ENCODE results near the gene PTPRR.
"Not testable (repeated sequence)": the region's sequence is repeated elsewhere in the genome, so short reads cannot be mapped to it uniquely, and the experiment has no call there.

The PTPRR gene

DNA sequence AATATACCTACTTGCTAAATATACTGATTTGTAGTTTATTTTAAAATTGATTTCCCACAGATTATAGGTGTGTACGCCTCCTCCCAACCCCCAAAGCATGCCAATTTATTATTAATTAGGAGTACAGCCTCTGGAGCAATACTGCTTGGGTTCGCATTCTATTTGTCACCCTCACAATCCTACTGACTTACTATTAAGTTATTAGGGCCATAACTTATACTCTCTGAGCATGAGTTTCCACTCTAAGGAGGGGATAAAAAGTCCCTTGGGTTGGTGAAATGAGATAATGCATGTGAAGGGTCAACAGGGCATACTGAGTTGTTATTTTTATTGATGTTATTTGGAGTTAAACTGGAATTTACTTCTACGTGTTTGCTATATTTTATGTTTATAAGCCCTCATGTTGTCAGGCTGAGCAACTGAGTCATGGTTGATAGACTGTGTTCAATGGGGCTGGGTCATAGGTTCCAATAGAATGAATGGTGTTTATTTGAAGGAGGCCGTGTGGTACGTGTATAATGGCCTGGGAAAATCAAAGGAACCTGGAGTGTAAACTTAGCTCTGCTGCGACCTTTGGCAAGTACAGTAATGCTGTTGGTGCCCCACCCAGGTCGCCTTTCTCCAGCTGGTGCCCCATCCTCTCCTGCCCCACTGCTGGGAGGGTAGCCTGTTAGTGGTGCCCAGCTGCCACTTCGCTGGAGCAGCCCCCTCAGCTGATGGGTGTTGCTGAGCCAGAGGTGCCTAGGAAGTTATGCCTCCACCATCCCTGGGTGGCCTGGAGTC, 184.0 kb downstream of the PTPRR start:
- Histone ChIP-seq H3K9me3 (replicated peaks; ENCODE audit: low read length) (no peaks in the 10 kb centered on the region), H3K36me3 (ENCODE audit: insufficient read depth, low read length) (no peaks in the 10 kb centered on the region), H3K4me1 (ENCODE audit: control insufficient read depth, insufficient read depth, low read length) (no peaks in the 10 kb centered on the region), H3K27me3 (ENCODE audit: control insufficient read depth, insufficient read depth, low read length) (no peaks in the 10 kb centered on the region), H3K4me3 (ENCODE audit: low read length) (no peak overlapping the region), H3K9ac (ENCODE audit: low read depth, low read length) (no peak overlapping the region), H3K4me2 (ENCODE audit: low read length) (no peak overlapping the region)

- H3K4me2 ChIP-seq (ENCODE audit: low read length); H3K9ac ChIP-seq (ENCODE audit: low read depth, low read length); H3K4me1 ChIP-seq (ENCODE audit: control insufficient read depth, insufficient read depth, low read length); H3K9me3 ChIP-seq (replicated peaks; ENCODE audit: low read length); H3K36me3 ChIP-seq (ENCODE audit: insufficient read depth, low read length); H3K4me3 ChIP-seq (ENCODE audit: low read length); H3K27me3 ChIP-seq (ENCODE audit: control insufficient read depth, insufficient read depth, low read length): not testable (repeated sequence)
Measured at GRCh38 chr12:70735197-70735596, 185.3 kb downstream of the PTPRR start.

DNA sequence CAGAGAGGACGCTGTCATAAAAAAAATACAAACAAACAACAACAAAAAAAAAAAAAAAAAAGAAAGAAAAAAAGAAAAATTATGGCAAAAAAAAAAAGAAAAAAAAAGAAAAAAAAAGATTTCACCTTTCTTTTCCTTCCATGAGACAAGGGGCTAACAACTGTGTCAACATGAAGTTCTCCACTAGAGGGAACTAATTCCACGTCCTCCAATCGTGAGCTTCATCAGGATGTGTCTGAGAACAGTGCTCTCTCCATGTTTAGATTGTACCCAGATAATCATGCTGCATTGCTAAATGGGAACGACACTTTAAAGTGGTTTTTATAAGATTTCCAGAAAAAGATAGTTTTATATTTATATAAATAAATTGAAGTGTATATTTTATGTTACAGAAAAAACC, 187.2 kb downstream of the PTPRR start:
- Histone ChIP-seq H3K4me2 (ENCODE audit: low read length) (no peak overlapping the region), H3K4me3 (ENCODE audit: low read length) (no peak overlapping the region), H3K36me3 (ENCODE audit: insufficient read depth, low read length) (no peaks in the 10 kb centered on the region), H3K9ac (ENCODE audit: low read depth, low read length) (no peak overlapping the region), H3K4me1 (ENCODE audit: control insufficient read depth, insufficient read depth, low read length) (no peaks in the 10 kb centered on the region), H3K9me3 (replicated peaks; ENCODE audit: low read length) (no peaks in the 10 kb centered on the region), H3K27me3 (ENCODE audit: control insufficient read depth, insufficient read depth, low read length) (no peaks in the 10 kb centered on the region)

GRCh38 chr12:70732287-70732686, 188.3 kb downstream of the PTPRR start:
- Histone ChIP-seq H3K4me1 (ENCODE audit: control insufficient read depth, insufficient read depth, low read length) (no peaks in the 10 kb centered on the region), H3K4me3 (ENCODE audit: low read length) (no peak overlapping the region), H3K9me3 (replicated peaks; ENCODE audit: low read length) (no peaks in the 10 kb centered on the region), H3K9ac (ENCODE audit: low read depth, low read length) (no peak overlapping the region), H3K36me3 (ENCODE audit: insufficient read depth, low read length) (no peaks in the 10 kb centered on the region), H3K4me2 (ENCODE audit: low read length) (no peak overlapping the region), H3K27me3 (ENCODE audit: control insufficient read depth, insufficient read depth, low read length) (no peaks in the 10 kb centered on the region)

DNA sequence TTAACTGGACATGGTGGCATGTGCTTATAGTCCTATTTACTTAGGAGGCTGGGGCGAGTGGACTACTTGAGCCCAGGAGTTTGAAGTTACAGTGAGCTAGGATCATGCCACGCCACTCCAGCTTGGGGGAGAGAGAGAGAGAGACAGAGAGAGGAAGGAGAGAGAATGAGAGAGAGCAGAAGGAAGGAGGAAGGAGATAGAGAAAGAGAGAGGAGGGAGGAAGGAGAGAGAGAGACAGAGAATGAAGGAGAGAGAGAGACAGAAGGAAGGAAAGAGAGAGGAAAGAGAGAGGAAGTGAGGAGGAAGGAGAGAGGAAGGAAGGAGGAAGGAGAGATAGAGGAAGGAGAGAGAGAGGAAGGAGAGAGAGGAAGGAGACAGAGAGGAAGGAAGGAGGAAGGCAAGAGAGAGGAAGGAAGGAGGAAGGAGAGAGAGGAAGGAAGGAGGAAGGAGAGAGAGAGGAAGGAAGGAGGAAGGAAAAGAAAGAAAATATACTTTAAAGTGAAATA, 189.8 kb downstream of the PTPRR start:
- no peak overlapping the region for H3K9ac ChIP-seq (ENCODE audit: low read depth, low read length)
- H3K27me3 ChIP-seq (ENCODE audit: control insufficient read depth, insufficient read depth, low read length): no peaks in the 10 kb centered on the region
- H3K36me3 ChIP-seq (ENCODE audit: insufficient read depth, low read length): no peaks in the 10 kb centered on the region
- no peak overlapping the region for H3K4me2 ChIP-seq (ENCODE audit: low read length)
- no peaks in the 10 kb centered on the region for H3K9me3 ChIP-seq (replicated peaks; ENCODE audit: low read length)
- H3K4me3 ChIP-seq (ENCODE audit: low read length): no peak overlapping the region
- H3K4me1 ChIP-seq (ENCODE audit: control insufficient read depth, insufficient read depth, low read length): no peaks in the 10 kb centered on the region

DNA sequence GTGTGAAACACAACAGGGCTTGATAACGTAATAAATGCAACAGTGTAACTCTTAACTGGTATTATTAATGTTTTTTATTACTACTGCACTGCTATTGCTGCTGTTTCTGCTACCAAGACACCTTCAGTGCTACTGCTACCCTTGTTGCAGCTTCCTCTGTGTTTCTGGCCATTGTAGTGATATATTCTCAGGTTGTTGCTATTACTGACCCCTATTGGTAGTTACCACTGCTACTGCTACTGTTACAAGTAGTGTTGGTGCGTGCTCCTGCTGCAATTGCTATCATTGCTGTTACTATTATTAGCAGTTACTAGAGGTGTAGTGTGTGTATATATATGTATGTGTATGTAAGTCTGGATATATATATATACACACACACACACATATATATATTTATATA, 196.1 kb downstream of the PTPRR start:
- Histone ChIP-seq H3K27me3 (ENCODE audit: control insufficient read depth, insufficient read depth, low read length) (no peaks in the 10 kb centered on the region), H3K4me3 (ENCODE audit: low read length) (no peak overlapping the region), H3K36me3 (ENCODE audit: insufficient read depth, low read length) (no peaks in the 10 kb centered on the region), H3K9ac (ENCODE audit: low read depth, low read length) (no peak overlapping the region), H3K9me3 (replicated peaks; ENCODE audit: low read length) (no peaks in the 10 kb centered on the region), H3K4me2 (ENCODE audit: low read length) (no peak overlapping the region), H3K4me1 (ENCODE audit: control insufficient read depth, insufficient read depth, low read length) (no peaks in the 10 kb centered on the region)

DNA sequence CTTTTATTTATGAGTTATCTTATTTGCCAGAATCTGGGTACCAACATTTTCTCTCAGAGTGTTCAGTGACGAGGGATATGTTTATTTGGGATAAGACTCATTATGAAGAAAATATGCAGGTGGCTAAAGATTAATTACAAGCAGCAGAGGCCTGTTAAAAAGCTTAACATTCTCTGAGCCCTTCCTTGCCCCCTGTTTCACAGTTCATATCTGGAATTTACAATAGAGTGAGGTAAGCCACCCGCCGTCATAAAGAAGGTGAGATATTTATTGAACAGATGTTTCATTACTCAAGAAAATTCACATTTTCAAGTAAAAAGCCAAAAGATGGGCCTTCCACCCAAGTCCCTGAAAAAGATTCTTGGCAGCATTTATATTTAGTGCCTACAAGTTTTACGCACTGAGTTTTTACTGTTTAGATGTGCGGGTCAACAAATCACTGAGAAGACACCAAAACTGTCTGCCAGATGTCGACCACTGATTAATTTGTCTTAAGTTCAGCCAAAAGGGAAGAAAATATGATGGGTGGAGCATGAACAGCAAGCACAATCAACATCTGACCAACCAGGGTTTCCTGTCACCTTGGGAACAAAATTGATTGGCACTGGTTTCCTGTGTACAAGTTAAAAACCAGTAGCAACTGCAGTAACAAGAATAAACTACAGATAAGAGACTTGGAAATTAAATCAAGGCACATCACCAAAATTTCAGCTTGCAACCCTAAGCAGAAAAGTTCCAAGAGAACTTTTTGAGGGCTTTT, 197.8 kb downstream of the PTPRR start:
- H3K9me3 ChIP-seq (replicated peaks; ENCODE audit: low read length): no peaks in the 10 kb centered on the region
- no peaks in the 10 kb centered on the region for H3K36me3 ChIP-seq (ENCODE audit: insufficient read depth, low read length)
- no peaks in the 10 kb centered on the region for H3K27me3 ChIP-seq (ENCODE audit: control insufficient read depth, insufficient read depth, low read length)
- no peaks in the 10 kb centered on the region for H3K4me1 ChIP-seq (ENCODE audit: control insufficient read depth, insufficient read depth, low read length)
- H3K4me2 ChIP-seq (ENCODE audit: low read length): no peak overlapping the region
- no peak overlapping the region for H3K9ac ChIP-seq (ENCODE audit: low read depth, low read length)
- H3K4me3 ChIP-seq (ENCODE audit: low read length): no peak overlapping the region

GRCh38 chr12:70721656-70722357, 198.7 kb downstream of the PTPRR start:
- Histone ChIP-seq H3K27me3 (ENCODE audit: control insufficient read depth, insufficient read depth, low read length) (no peaks in the 10 kb centered on the region), H3K9me3 (replicated peaks; ENCODE audit: low read length) (no peaks in the 10 kb centered on the region), H3K36me3 (ENCODE audit: insufficient read depth, low read length) (no peaks in the 10 kb centered on the region), H3K9ac (ENCODE audit: low read depth, low read length) (no peak overlapping the region), H3K4me2 (ENCODE audit: low read length) (no peak overlapping the region), H3K4me1 (ENCODE audit: control insufficient read depth, insufficient read depth, low read length) (no peaks in the 10 kb centered on the region), H3K4me3 (ENCODE audit: low read length) (no peak overlapping the region)

- Histone ChIP-seq H3K4me1 (ENCODE audit: control insufficient read depth, insufficient read depth, low read length) (no peaks in the 10 kb centered on the region), H3K4me2 (ENCODE audit: low read length) (no peak overlapping the region), H3K4me3 (ENCODE audit: low read length) (no peak overlapping the region), H3K9ac (ENCODE audit: low read depth, low read length) (no peak overlapping the region), H3K9me3 (replicated peaks; ENCODE audit: low read length) (no peaks in the 10 kb centered on the region), H3K27me3 (ENCODE audit: control insufficient read depth, insufficient read depth, low read length) (no peaks in the 10 kb centered on the region), H3K36me3 (ENCODE audit: insufficient read depth, low read length) (no peaks in the 10 kb centered on the region)
Measured at GRCh38 chr12:70721216-70721615, 199.3 kb downstream of the PTPRR start.

DNA sequence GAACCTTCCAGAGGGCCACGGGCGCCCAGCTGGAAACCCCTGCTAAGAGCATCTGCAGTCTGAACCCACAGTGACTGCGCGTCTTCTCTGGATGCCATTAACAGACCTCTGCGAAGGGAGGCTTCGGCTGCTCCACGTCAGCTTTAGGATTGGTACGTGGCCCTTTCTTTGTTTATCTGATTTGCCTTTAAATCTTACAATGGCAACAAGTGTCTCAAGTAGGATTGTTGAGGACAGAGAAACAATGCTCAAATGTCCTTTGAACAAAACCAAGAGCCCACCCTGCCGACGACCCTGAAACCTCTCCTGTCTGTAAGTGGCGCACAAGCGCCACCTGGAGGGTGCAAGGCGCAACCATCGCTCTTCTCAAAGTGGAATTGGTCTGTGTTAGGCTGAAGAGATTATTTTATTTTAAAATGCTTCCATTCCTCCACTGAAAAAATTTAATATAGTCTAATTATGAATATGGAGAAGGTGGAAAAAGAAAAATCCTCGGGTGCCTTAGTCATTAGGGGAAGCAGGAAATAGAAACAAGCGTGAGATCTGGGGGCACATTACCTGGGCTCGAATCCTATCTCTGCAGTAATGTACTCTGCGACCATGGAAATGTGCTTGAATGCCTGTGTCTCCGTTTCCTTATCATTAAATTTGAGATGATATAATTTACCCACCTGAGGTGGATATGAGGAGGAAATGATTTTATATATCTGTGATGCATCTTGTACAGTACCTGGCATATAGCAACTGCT, 200.7 kb downstream of the PTPRR start:
- peak overlapping the region; percentile 87 for H3K4me2 ChIP-seq (ENCODE audit: low read length)
- no peaks in the 10 kb centered on the region for H3K27me3 ChIP-seq (ENCODE audit: control insufficient read depth, insufficient read depth, low read length)
- H3K9ac ChIP-seq (ENCODE audit: low read depth, low read length): peak overlapping the region; percentile 66
- no peaks in the 10 kb centered on the region for H3K36me3 ChIP-seq (ENCODE audit: insufficient read depth, low read length)
- H3K4me1 ChIP-seq (ENCODE audit: control insufficient read depth, insufficient read depth, low read length): no peaks in the 10 kb centered on the region
- H3K4me3 ChIP-seq (ENCODE audit: low read length): peak overlapping the region; percentile 66
- H3K9me3 ChIP-seq (replicated peaks; ENCODE audit: low read length): no peaks in the 10 kb centered on the region

- no peaks in the 10 kb centered on the region for H3K4me1 ChIP-seq (ENCODE audit: control insufficient read depth, insufficient read depth, low read length)
- no peaks in the 10 kb centered on the region for H3K27me3 ChIP-seq (ENCODE audit: control insufficient read depth, insufficient read depth, low read length)
- H3K9me3 ChIP-seq (replicated peaks; ENCODE audit: low read length): no peaks in the 10 kb centered on the region
- H3K9ac ChIP-seq (ENCODE audit: low read depth, low read length): no peak overlapping the region
- no peak overlapping the region for H3K4me2 ChIP-seq (ENCODE audit: low read length)
- H3K4me3 ChIP-seq (ENCODE audit: low read length): no peak overlapping the region
- H3K36me3 ChIP-seq (ENCODE audit: insufficient read depth, low read length): no peaks in the 10 kb centered on the region
Measured at GRCh38 chr12:70719071-70719470, 201.5 kb downstream of the PTPRR start.

Measured in skeletal muscle satellite cell (primary cell).